HG02885 (cell line): ENCODE data around the gene RFLNA.

Experiments
- ATAC-seq: cut with Tn5 transposase; IDR thresholded peaks from one replicate; pipeline ENCODE4 v1.9.1; 2021; ENCODE audit warnings: mild to moderate bottlenecking; ENCODE audit not compliant: unreplicated experiment, poor library complexity

Gene RFLNA

GRCh38 chr12:124294780-124295341 is at the start of gene RFLNA:
Gene RFLNA, plus strand, starts transcription at chr12:124295093. Its CDS starts 337 bp downstream, at chr12:124295430.
- no peak for ATAC-seq

DNA sequence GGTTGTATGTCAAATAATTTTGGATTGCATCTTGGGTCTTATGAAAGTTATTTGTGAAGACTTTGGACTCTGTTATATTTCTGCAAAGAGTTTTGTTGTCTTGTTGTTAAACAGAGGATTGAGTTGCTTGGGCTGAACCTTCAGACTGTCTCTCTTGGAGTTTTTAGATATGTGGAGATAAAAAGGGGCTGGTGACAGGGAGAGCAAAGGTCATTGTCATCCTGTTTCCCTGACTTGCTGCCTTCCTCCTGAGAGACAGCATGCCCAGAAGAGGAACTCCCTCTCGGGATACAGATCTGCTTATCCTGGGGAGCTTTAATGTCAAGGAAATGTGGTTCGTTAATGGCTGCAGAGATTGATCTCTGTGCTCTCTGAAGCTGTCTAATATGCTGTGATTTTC is 47.6 kb upstream of the RFLNA start:
- no peak for ATAC-seq

DNA sequence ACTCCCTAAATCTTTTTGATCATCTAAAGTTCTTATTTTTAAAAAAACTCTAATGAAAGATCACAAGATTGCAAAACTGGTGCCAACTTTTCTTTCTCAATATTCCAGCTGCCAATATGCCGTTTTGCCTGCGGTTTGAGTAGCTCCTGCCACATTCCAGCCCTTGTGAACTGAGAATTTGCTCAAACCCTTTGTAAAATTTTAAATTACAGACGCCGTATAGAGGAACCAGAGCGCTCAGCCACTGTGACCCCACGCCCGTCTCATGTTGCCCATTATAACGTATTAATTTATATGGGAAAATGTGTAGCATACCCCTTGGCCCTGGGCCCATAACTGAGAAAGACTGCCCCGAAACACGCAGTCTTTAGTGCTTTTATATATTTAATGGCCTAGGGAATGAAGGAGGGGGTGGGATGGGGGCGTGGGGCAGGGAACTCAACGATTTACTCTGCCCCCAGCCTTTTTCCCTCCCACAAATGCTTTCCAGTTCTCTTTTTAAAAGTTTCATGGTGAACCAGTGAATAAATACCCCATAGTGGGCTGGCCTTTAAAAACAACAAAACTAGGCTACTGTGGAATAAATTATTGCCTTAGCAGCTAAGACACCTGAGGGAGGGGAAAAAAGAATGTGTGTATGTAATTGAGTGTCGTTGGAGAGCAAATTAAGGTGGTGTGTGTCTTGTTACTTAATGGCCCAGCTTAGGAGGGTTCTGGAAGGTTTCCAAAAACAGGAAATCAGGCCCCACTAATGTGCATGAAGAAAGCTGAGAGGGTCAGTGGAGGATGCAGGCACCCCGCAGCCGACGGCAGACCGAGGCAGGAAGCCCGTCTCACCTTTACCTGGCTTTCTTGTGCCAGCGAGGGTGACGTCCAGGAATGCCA is 45.7 kb upstream of the RFLNA start:
- no peak for ATAC-seq

- no peak for ATAC-seq
These were observed 43.7 kb upstream of the RFLNA start for GRCh38 chr12:124251186-124251585.

- no peak for ATAC-seq
These were observed 41.9 kb upstream of the RFLNA start for GRCh38 chr12:124252964-124253363.

- ATAC-seq: no peak
These were observed 40.8 kb upstream of the RFLNA start for GRCh38 chr12:124254126-124254525.

DNA sequence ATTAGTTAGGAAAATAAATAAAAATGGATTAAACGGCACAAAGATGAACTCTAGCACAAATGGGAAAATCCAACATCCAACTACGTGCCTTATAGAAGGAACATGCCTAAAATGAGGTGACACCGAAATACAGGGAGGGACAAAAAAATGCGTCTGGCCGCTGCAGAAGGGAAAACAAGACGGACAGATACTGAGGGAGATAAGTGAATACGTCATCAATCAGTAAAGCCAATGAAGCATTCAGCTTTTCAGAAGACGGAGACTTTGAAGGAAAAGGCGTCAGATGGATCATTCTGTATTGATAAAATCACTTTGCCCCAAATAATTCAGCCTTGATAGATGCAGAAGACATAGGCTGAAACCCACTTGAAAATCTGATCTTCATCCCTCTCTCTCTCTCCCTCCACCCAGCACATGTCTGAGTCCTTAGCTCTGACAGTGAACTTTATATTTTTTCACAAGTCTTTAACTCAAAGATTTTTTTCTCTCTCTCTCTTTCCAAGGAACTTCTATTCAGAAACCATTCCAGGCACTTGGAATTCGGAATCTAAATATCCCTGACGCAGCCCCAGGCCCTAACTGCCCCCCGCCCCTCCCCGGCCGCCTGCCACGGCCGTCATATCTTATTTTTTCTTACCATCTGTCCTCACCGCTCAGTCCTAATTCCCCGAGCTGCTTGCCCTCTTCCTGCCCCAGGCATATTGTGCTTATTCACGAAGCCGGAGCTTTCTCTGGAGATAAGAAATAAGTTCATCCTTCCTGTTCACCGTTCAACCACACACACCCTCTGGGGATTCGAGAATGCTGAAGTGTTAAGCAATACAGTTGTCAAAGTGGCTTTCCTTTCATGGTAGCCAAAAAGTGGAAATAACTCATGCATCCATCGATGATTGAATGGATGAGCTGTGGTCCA is 35.5 kb upstream of the RFLNA start:
- ATAC-seq: no peak

- no peak for ATAC-seq
These were observed 33.0 kb upstream of the RFLNA start for GRCh38 chr12:124261885-124262284.

GRCh38 chr12:124264089-124264795 is 30.7 kb upstream of the RFLNA start:
- ATAC-seq: no peak

GRCh38 chr12:124264879-124265278 is 30.0 kb upstream of the RFLNA start:
- no peak for ATAC-seq

DNA sequence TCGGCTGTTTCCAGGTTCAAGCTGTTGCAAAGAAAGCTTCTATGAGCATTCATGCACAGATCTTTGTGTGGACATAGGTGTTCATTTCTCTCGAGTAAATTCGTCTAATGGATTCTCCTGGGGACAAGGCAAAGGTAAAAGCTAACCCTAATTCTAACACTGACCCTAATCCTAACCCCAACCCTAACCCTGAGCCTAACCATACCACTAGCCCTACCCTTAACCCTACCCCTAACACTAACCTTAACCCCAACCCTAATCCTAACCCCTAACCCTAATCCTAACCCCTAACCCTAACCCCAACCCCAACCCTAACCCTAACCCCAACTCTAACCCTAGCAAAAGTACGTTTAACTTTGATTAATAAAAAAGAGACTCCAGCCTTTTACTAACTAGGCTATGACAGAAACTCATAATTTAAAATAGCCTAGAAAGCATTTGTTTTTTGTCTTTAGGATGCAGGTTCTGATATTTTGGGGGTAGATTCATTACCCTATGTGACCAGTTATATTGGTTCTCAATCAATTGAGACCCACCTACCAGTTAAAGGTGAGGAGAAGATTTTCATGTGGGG is 27.6 kb upstream of the RFLNA start:
- no peak for ATAC-seq

- ATAC-seq: no peak
These were observed 24.2 kb upstream of the RFLNA start for GRCh38 chr12:124270671-124271070.

DNA sequence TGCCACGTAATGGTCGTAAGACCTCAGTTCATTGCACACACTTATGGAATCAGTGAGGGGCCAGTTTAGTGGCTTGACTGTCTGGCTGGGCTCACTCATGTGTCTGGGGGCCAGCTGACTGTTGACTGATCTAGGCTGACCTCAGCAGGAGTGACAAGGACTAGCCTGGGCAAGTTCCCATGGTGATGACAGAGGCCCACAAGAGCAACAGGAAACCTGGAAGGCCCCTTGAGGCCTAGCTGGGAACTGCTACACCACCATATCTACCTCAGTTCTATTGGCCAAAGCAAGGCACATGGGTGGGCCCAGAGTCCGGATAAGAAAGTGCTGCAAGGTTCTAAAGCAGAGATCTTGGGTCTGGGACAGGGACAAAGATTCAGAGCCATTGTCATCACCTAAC is 21.3 kb upstream of the RFLNA start:
- ATAC-seq: peak; percentile 59

GRCh38 chr12:124276337-124276736 is 18.6 kb upstream of the RFLNA start:
- ATAC-seq: no peak

DNA sequence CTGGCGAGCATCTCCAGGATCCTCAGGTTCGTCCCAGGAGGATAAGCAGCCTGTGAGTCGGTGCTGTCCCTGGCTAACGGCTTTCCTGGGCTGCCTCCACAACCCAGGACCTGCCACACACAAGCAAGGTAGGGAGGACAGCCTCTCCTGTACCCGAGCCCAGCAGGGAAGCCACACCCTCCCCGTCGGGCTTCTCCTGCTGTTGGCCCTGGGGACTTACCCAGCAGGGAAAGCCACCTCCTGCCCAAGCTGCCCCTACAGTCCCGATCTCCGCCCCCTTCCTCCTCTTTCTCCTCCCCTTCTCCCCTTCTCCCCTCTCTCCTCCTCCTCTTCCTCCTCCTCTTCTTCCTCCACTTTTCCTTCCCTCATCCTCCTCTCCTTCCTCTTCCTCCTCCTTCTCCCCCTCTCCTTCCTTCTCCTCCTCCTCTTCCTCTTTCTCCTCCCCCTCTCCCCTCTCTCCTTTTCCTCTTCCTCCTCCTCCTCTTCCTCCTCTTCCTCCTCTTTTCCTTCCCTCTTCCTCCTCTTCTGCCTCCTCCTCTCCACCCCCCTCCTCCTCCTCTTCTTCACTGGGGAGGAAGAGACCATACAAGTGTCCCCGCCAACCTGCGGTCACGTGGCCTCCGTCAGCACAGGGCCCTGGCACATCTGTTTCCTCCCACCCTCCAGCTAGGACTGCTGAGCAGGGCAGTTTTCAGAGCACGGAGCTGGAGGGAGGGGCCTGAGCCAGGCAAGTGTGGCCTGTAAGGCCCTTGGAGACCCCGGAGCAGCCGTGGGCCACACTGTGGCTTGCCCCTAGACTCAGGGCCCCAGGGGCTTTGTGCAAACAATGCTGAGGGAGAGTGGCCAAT is 17.3 kb upstream of the RFLNA start:
- ATAC-seq: no peak

DNA sequence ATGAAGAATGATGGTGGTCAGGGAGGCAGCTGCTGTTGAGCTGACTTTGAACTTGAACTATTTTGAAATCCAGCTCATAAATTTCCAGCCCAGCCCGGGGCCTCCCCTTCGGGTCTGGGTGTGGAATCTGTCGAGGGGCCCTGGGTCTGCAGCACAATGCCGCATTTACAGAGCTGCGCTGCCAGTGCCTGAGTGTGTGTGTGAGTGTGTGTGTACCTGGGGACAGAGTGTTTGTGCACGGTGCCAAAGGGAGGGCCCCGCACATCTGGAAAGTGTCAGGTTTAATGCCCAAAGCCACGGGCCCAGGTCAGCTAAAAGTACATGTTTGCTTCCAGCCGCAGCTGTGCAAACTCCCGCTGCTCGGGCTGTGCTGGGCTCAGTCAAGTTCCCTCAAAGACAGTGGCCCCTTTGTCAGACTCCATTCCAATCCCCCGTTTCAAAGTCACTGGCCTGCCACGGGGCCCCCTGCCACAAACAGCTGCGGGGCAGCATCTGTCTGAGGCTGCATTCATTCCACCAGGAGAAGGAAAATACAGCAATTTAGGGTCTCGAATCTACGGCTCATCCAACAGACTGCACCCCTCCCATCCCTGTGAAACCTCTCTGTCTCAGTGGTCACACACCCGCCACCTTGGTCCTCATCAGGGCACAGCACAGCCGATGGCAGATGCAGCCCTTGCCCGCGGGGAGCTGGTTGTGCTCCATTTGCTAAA is 16.3 kb upstream of the RFLNA start:
- ATAC-seq: no peak

- no peak for ATAC-seq
These were observed 15.6 kb upstream of the RFLNA start for GRCh38 chr12:124279315-124279714.

DNA sequence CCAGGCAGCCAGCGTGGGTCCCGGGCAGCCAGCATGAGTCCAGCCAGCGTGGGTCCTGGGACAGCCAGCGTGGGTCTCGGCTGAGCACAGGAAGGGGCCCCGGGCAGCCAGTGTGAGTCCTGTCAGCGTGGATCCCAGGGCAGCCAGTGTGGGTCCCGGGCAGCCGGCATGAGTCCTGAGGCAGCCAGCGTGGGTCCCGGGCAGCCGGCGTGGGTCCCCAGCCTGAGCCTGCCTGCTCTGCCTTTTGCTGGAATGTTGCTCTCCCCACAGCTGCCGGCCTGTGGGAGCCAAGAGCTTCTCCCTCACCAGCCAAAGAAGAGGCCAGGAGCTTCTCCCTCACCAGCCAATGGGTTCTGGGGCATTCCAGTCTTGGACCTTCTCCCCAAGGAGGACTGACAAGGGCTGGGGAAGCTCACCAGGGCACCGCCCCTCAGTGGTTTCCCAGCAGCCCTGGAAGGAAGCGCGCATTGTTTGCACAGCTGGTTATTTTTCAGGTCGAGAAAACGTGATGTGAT is 15.0 kb upstream of the RFLNA start:
- no peak for ATAC-seq
